ENCODE measurements around the gene SVIL. TPM values are rescaled to one million over a fixed set of nuclear protein-coding genes. Genes with fewer than 3 reads are reported as not detected.
A peak's percentile ranks its signal among the peaks of the same experiment; 100 is the strongest.

The SVIL gene
- total RNA-seq, 1 donor from 2014 or later: 258 TPM

GRCh38 chr10:29646960-29647461 is 12.2 kb upstream of the SVIL start:
- no peak for DNase-seq (ENCODE audit: extremely low spot score, unreplicated experiment)

GRCh38 chr10:29646238-29646902 is 11.6 kb upstream of the SVIL start:
- Mint-ChIP-seq H3K9me3 (ENCODE audit: unreplicated experiment) (no peaks in the 10 kb centered on the region), H3K36me3 (ENCODE audit: unreplicated experiment) (peaks cover 28% of the 10 kb centered on the region), H3K27ac (ENCODE audit: unreplicated experiment) (peak overlapping the region; percentile 97), H3K27me3 (ENCODE audit: unreplicated experiment) (no peaks in the 10 kb centered on the region), H3K4me1 (ENCODE audit: unreplicated experiment) (peaks cover 93% of the 10 kb centered on the region), H3K4me3 (ENCODE audit: unreplicated experiment) (peak overlapping the region; percentile 60)
- no peak for TF ChIP-seq CTCF (IDR thresholded peaks at IDR 0.05)
- peak; percentile 73 for DNase-seq (ENCODE audit: extremely low spot score, unreplicated experiment)

More at GRCh38 chr10:29646960-29647461, 12.2 kb upstream of the SVIL start:
- H3K4me3 Mint-ChIP-seq (ENCODE audit: unreplicated experiment): peak overlapping the region; percentile 60
- H3K4me1 Mint-ChIP-seq (ENCODE audit: unreplicated experiment): peaks cover 95% of the 10 kb centered on the region
- H3K36me3 Mint-ChIP-seq (ENCODE audit: unreplicated experiment): peaks cover 34% of the 10 kb centered on the region
- no peak for TF ChIP-seq CTCF (IDR thresholded peaks at IDR 0.05)
- peak overlapping the region; percentile 97 for H3K27ac Mint-ChIP-seq (ENCODE audit: unreplicated experiment)
- H3K9me3 Mint-ChIP-seq (ENCODE audit: unreplicated experiment): no peaks in the 10 kb centered on the region
- no peaks in the 10 kb centered on the region for H3K27me3 Mint-ChIP-seq (ENCODE audit: unreplicated experiment)

- no peak for TF ChIP-seq CTCF (IDR thresholded peaks at IDR 0.05)
- no peaks in the 10 kb centered on the region for H3K9me3 Mint-ChIP-seq (ENCODE audit: unreplicated experiment)
- H3K36me3 Mint-ChIP-seq (ENCODE audit: unreplicated experiment): peaks cover 31% of the 10 kb centered on the region
- H3K27ac Mint-ChIP-seq (ENCODE audit: unreplicated experiment): peak overlapping the region; percentile 56
- H3K4me1 Mint-ChIP-seq (ENCODE audit: unreplicated experiment): peaks cover 76% of the 10 kb centered on the region
- H3K4me3 Mint-ChIP-seq (ENCODE audit: unreplicated experiment): peak overlapping the region; percentile 12
- DNase-seq (ENCODE audit: extremely low spot score, unreplicated experiment): no peak
- H3K27me3 Mint-ChIP-seq (ENCODE audit: unreplicated experiment): no peaks in the 10 kb centered on the region
Measured at GRCh38 chr10:29643771-29644501, 9.2 kb upstream of the SVIL start.

GRCh38 chr10:29642990-29643389 is 8.2 kb upstream of the SVIL start:
- peaks cover 36% of the 10 kb centered on the region for H3K36me3 Mint-ChIP-seq (ENCODE audit: unreplicated experiment)
- no peaks in the 10 kb centered on the region for H3K27me3 Mint-ChIP-seq (ENCODE audit: unreplicated experiment)
- peaks cover 67% of the 10 kb centered on the region for H3K4me1 Mint-ChIP-seq (ENCODE audit: unreplicated experiment)
- no peak overlapping the region for H3K4me3 Mint-ChIP-seq (ENCODE audit: unreplicated experiment)
- no peaks in the 10 kb centered on the region for H3K9me3 Mint-ChIP-seq (ENCODE audit: unreplicated experiment)
- DNase-seq (ENCODE audit: extremely low spot score, unreplicated experiment): no peak
- TF ChIP-seq CTCF (IDR thresholded peaks at IDR 0.05): no peak
- no peak overlapping the region for H3K27ac Mint-ChIP-seq (ENCODE audit: unreplicated experiment)

GRCh38 chr10:29637537-29637936 is 2.8 kb upstream of the SVIL start:
- peak overlapping the region; percentile 8 for H3K27ac Mint-ChIP-seq (ENCODE audit: unreplicated experiment)
- H3K27me3 Mint-ChIP-seq (ENCODE audit: unreplicated experiment): no peaks in the 10 kb centered on the region
- H3K4me3 Mint-ChIP-seq (ENCODE audit: unreplicated experiment): no peak overlapping the region
- H3K36me3 Mint-ChIP-seq (ENCODE audit: unreplicated experiment): peaks cover 25% of the 10 kb centered on the region
- DNase-seq (ENCODE audit: extremely low spot score, unreplicated experiment): no peak
- peaks cover 58% of the 10 kb centered on the region for H3K4me1 Mint-ChIP-seq (ENCODE audit: unreplicated experiment)
- TF ChIP-seq CTCF (IDR thresholded peaks at IDR 0.05): no peak
- H3K9me3 Mint-ChIP-seq (ENCODE audit: unreplicated experiment): no peaks in the 10 kb centered on the region
